ENCODE data around the gene ACOXL. TPM values are rescaled to one million over a fixed set of nuclear protein-coding genes. Genes with fewer than 3 reads are reported as not detected.

Gene ACOXL
- total and polyA plus RNA-seq, 2 of the 8 experiments (the other 6 are each of a cell fraction or from before 2014, with no cell fraction given), result 11.4 to 20.6 TPM

DNA sequence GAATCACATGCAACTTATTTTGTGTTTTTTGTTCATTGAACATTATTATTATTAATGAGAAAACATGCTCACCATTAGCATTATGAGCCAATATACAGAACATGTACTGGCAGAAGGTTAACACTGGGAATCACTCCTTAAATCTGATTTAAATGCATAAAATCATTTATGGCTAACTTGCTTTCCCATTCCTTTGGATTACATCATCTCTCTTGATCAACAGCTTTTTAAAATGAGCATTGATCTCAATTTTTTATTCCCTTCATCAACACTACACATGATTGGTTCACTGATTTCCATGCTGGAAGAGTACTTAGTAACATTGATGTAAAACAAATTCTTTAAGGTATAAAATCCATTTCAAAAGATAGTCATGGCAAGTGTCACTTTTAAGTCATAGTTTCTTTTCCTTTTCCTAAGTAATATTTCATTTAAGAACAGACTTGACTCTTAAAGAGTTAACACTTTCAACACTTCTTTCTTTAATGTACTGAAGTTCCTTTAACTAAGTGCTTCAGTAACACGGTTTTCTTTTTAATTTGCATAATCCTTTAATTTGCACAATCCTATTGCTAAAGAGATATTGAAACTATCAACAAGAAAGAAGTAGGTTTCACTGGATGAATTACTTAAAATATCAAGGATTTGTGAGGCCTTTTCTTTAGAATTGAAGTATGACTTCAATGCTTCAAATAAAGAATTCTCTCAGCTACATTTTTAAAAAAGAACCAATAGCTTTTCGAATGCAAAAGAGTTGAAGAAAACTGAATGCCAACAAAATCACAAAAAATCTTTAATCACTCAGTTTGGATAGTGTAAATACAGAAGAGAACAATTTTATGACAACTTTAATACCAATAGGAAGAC lies 29.6 kb upstream of the ACOXL start (continued):
- no peak for TF ChIP-seq KDM5A (IDR thresholded peaks at IDR 0.05; ENCODE audit: low read length)
